IMR-90 (cell line): ENCODE data around the gene CRISPLD2. TPM values are rescaled to one million over a fixed set of nuclear protein-coding genes. Genes with fewer than 3 reads are reported as not detected.

Experiments used
- ATAC-seq: fragments of 200-7000 bp; cut with Tn5 transposase; 2 replicates; pipeline ENCODE4 v1.9.1; 2020; ENCODE audit warnings: low read depth, mild to moderate bottlenecking, moderate library complexity
- BruUV-seq: library from RNA; stranded (reverse); fragments of 400-500 nt; replicated peaks from 2 replicates; lab custom pipeline; 2021; lab: Mats Ljungman, UMichigan
- CTCF ChIA-PET: fragments of 300-600 bp; formaldehyde crosslinking; extraction: SDS; loops from one replicate; lab custom pipeline; 2021; ENCODE audit warnings: antibody characterized with exemption; lab: Yijun Ruan, JAX
- POLR2A ChIA-PET: fragments of 300-600 bp; sonication (Branson Sonifier 250); formaldehyde crosslinking; loops from one replicate; lab custom pipeline; 2022; ENCODE audit warnings: antibody characterized with exemption; ENCODE audit not compliant: unreplicated experiment; lab: Charles Lee
- DNase-seq: peaks from one replicate; pipeline ENCODE4 v3.0.0; 2013
- H2AFZ ChIP-seq: replicated peaks from 2 replicates; pipeline ENCODE3; 2013; ENCODE audit warnings: low read length, mild to moderate bottlenecking; ENCODE audit not compliant: poor library complexity
- H2AK5ac ChIP-seq: 2 replicates; pipeline ENCODE4 v1.6.1; 2013; ENCODE audit warnings: low read depth, low read length, inconsistent platforms
- H2AK9ac ChIP-seq: replicated peaks from 2 replicates; pipeline ENCODE3; 2013; ENCODE audit warnings: mild to moderate bottlenecking, low read depth, low read length, moderate library complexity; ENCODE audit not compliant: poor library complexity
- H2BK120ac ChIP-seq: 2 replicates; pipeline ENCODE4 v1.6.1; 2013; ENCODE audit warnings: low read depth, low read length, inconsistent platforms
- H2BK15ac ChIP-seq: 3 replicates; pipeline ENCODE4 v1.6.1; 2013; ENCODE audit warnings: low read depth, low read length, inconsistent platforms
- H2BK20ac ChIP-seq: 2 replicates; pipeline ENCODE4 v1.6.1; 2013; ENCODE audit warnings: low read depth, mild to moderate bottlenecking, inconsistent platforms, low read length, moderate library complexity
- H2BK5ac ChIP-seq: 2 replicates; pipeline ENCODE4 v1.6.1; 2013; ENCODE audit warnings: mild to moderate bottlenecking, low read depth, low read length, inconsistent platforms; ENCODE audit not compliant: poor library complexity, severe bottlenecking
- H3K14ac ChIP-seq: replicated peaks from 2 replicates; pipeline ENCODE4 v1.6.1; 2013; ENCODE audit warnings: low read depth, low read length, inconsistent platforms
- H3K18ac ChIP-seq: 2 replicates; pipeline ENCODE4 v1.6.1; 2013; ENCODE audit warnings: low read depth, low read length, control low read depth
- H3K23ac ChIP-seq: 2 replicates; pipeline ENCODE4 v1.6.1; 2013; ENCODE audit warnings: low read depth, low read length, inconsistent platforms
- H3K27ac ChIP-seq: 2 replicates; pipeline ENCODE4 v1.5.1; 2013; ENCODE audit warnings: mild to moderate bottlenecking, control low read depth, low read length; ENCODE audit not compliant: insufficient read depth
- H3K27me3 ChIP-seq: 2 replicates; pipeline ENCODE4 v1.6.1; 2013; ENCODE audit warnings: low read length; ENCODE audit not compliant: control insufficient read depth, insufficient read depth
- H3K36me3 ChIP-seq: 2 replicates; pipeline ENCODE4 v1.6.1; 2013; ENCODE audit warnings: low read length, mixed read lengths; ENCODE audit not compliant: control insufficient read depth, insufficient read depth
- H3K4ac ChIP-seq: 2 replicates; pipeline ENCODE4 v1.6.1; 2013; ENCODE audit warnings: low read depth, low read length, inconsistent platforms
- H3K4me1 ChIP-seq: 2 replicates; pipeline ENCODE4 v1.6.1; 2013; ENCODE audit warnings: low read length, mixed read lengths; ENCODE audit not compliant: control insufficient read depth, insufficient read depth
- H3K4me2 ChIP-seq: 2 replicates; pipeline ENCODE4 v1.6.1; 2013; ENCODE audit warnings: low read depth, mild to moderate bottlenecking, control low read depth, low read length, moderate library complexity
- H3K4me3 ChIP-seq: 2 replicates; pipeline ENCODE4 v1.5.1; 2013; ENCODE audit warnings: low read depth, mild to moderate bottlenecking, control low read depth, low read length, moderate library complexity; ENCODE audit not compliant: insufficient read depth
- H3K56ac ChIP-seq: 2 replicates; pipeline ENCODE4 v1.6.1; 2013; ENCODE audit warnings: low read length, inconsistent platforms; ENCODE audit not compliant: insufficient read depth; ENCODE audit errors: extremely low read depth
- H3K79me1 ChIP-seq, 2 experiments: 2 replicates each; pipeline ENCODE4 v1.6.1; 2013; ENCODE audit warnings: low read length in 2 of 2, inconsistent platforms in 1 of 2, low read depth in 1 of 2
- H3K9ac ChIP-seq: 2 replicates; pipeline ENCODE4 v1.6.1; 2013; ENCODE audit warnings: low read depth, low read length, control low read depth
- H3K9me1 ChIP-seq: 2 replicates; pipeline ENCODE4 v1.6.1; 2013; ENCODE audit warnings: low read length, inconsistent platforms; ENCODE audit not compliant: insufficient read depth
- H3K9me3 ChIP-seq: 2 replicates; pipeline ENCODE4 v1.6.1; 2013; ENCODE audit warnings: low read length; ENCODE audit not compliant: control insufficient read depth, insufficient read depth
- H4K20me1 ChIP-seq: 2 replicates; pipeline ENCODE4 v1.6.1; 2013; ENCODE audit warnings: low read length, inconsistent platforms; ENCODE audit not compliant: insufficient read depth
- H4K5ac ChIP-seq: 2 replicates; pipeline ENCODE4 v1.6.1; 2013; ENCODE audit warnings: mild to moderate bottlenecking, low read depth, low read length, control low read depth
- H4K8ac ChIP-seq, 2 experiments: 2 replicates each; pipeline ENCODE4 v1.6.1; 2013; ENCODE audit warnings: low read depth in 2 of 2, low read length in 2 of 2, control low read depth in 1 of 2, inconsistent platforms in 1 of 2
- H4K91ac ChIP-seq: 2 replicates; pipeline ENCODE4 v1.6.1; 2013; ENCODE audit warnings: low read depth, low read length, inconsistent platforms; ENCODE audit not compliant: insufficient read depth
- CEBPB ChIP-seq: IDR thresholded peaks from 2 replicates; pipeline ENCODE4 v1.6.1; 2012; ENCODE audit warnings: low read depth, low read length, improper control_type of control experiment
- CHD1 ChIP-seq: IDR thresholded peaks from 2 replicates; pipeline ENCODE4 v1.6.1; 2012; ENCODE audit warnings: low read depth, low read length, improper control_type of control experiment
- FOS ChIP-seq: fragments of 150-350 bp; IDR thresholded peaks from 2 replicates; pipeline ENCODE4 v1.6.1; 2016; ENCODE audit warnings: low read depth, low read length
- MAZ ChIP-seq: IDR thresholded peaks from 2 replicates; pipeline ENCODE4 v1.6.1; 2012; ENCODE audit warnings: low read depth, mild to moderate bottlenecking, low read length, improper control_type of control experiment, moderate library complexity, borderline replicate concordance
- MXI1 ChIP-seq: IDR thresholded peaks from 2 replicates; pipeline ENCODE4 v1.6.1; 2012; ENCODE audit warnings: low read depth, mild to moderate bottlenecking, low read length, moderate library complexity, borderline replicate concordance
- POLR2A ChIP-seq: IDR thresholded peaks from 2 replicates; pipeline ENCODE4 v1.6.1; 2012; ENCODE audit warnings: mild to moderate bottlenecking, low read depth, low read length
- RAD21 ChIP-seq: IDR thresholded peaks from 2 replicates; pipeline ENCODE4 v1.6.1; 2012; ENCODE audit warnings: low read length, improper control_type of control experiment
- RCOR1 ChIP-seq: IDR thresholded peaks from 2 replicates; pipeline ENCODE4 v1.6.1; 2012; ENCODE audit warnings: mild to moderate bottlenecking, low read length, improper control_type of control experiment; ENCODE audit not compliant: insufficient replicate concordance
- RFX5 ChIP-seq: IDR thresholded peaks from 2 replicates; pipeline ENCODE4 v1.8.0; 2012; ENCODE audit warnings: low read depth, mild to moderate bottlenecking, low read length, moderate library complexity
- WGBS, 2 experiments: methylation state at CpG; one replicate each; pipeline versions ENCODE4 v1.1.5 to v1.1.7; 2013; ENCODE audit warnings: missing lambda C conversion rate in 2 of 2; ENCODE audit not compliant: insufficient read length in 1 of 2; ENCODE audit errors: extremely low coverage in 2 of 2; 5-methylcytosine and 5-hydroxymethylcytosine counted together
- dilution Hi-C: fragments of 300-500 bp; cut with HindIII; formaldehyde crosslinking; loops from one replicate; pipeline ENCODE4 v1.14.3; 2018; ENCODE audit warnings: low sequenced_read_pairs; ENCODE audit not compliant: unreplicated experiment
- in situ Hi-C: fragments of 300-500 bp; cut with MboI; formaldehyde crosslinking; loops from 3 replicates; pipeline ENCODE4 v1.14.3; 2019; ENCODE audit warnings: low sequenced_read_pairs, inconsistent platforms, mixed read lengths
- intact Hi-C: fragments of 100-400 bp; cut with micrococcal nuclease; formaldehyde crosslinking; loops from 2 replicates; pipeline ENCODE4 v1.10.0; 2022
- polyA plus RNA-seq, 3 experiments: library from polyadenylated mRNA; depleted of rRNA; stranded (reverse); fragments of >200 nt; gene quantifications; 2 replicates each; pipeline ENCODE4 v1.2.3, GENCODE V29; 2012; ENCODE audit warnings: low replicate concordance in 1 of 3
- total RNA-seq: library from RNA; depleted of rRNA; stranded (reverse); fragments of >200 nt; gene quantifications from 2 replicates; pipeline ENCODE4 v1.2.3, GENCODE V29; 2012
- TF ChIP-seq, protein P1 (sequence below): fragments of 150-350 bp; IDR thresholded peaks from 2 replicates; pipeline ENCODE4 v1.6.1; 2016; ENCODE audit warnings: low read depth, mild to moderate bottlenecking, low read length, moderate library complexity, borderline replicate concordance
- TF ChIP-seq, protein P2 (sequence below): conservative IDR thresholded peaks from 2 replicates; pipeline ENCODE4 v1.5.1; 2012; ENCODE audit warnings: mild to moderate bottlenecking, low read depth, low read length, improper control_type of control experiment
- TF ChIP-seq, protein P3 (sequence below): fragments of 150-350 bp; IDR thresholded peaks from 2 replicates; pipeline ENCODE4 v1.6.1; 2017; ENCODE audit warnings: mild to moderate bottlenecking, antibody characterized with exemption, low read length, low read depth

Gene CRISPLD2
- total and polyA plus RNA-seq, 2 of the 4 experiments (the other 2 are of a cell fraction) = 23.1 to 37.5 TPM

DNA sequence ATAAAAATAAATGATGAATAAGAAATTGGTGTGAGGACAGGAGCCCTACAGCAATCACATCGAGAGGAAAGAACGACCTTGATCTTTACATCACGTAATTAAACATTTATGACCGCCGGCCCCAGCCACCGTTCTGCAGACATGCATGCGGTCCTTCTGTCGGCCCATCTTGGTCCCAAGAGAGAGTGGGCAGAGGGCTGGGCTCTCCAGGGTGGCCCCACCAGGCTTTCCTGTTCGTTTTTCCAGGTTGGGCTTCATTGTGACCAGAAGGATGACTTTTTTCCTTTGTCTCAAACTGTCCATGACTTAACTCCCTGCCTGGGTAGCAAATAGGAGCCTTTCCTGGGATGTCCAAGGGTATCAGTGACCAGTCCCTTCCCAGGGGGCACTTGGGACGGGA, 3.3 kb upstream of the CRISPLD2 start:
- H3K4ac ChIP-seq = no peak overlapping the region
- peaks cover 10 to 17% of the 10 kb centered on the region in 2 experiments; a peak in 3 of 4 replicates for H3K79me1 ChIP-seq
- intact Hi-C loops = no loop called here
- CTCF ChIA-PET = no interaction called here
- POLR2A ChIA-PET = no interaction called here
- dilution Hi-C loops = no loop called here
- H2BK120ac ChIP-seq = no peak overlapping the region
- no peaks in the 10 kb centered on the region for H3K27me3 ChIP-seq
- WGBS, 2 experiments = 72% methylated on average over 9 of the region's 10 CpGs; no CpG with 5 or more reads in 1 of the 2 experiments
- BruUV-seq = no TSS peak
- H4K20me1 ChIP-seq = peaks cover 15% of the 10 kb centered on the region
- H4K8ac ChIP-seq = no peak overlapping the region
- no peak overlapping the region for H2BK5ac ChIP-seq
- H3K23ac ChIP-seq = no peak overlapping the region
- no peak overlapping the region; the same call in 1 of the 2 replicates for H2AK5ac ChIP-seq
- H3K56ac ChIP-seq = no peak overlapping the region
- H3K4me2 ChIP-seq = no peak overlapping the region
- H3K9me1 ChIP-seq = peaks cover 20% of the 10 kb centered on the region
- no peak overlapping the region for H3K9ac ChIP-seq
- H3K9me3 ChIP-seq = 0 out of 2 replicates have a peak, but pooled peaks cover 4% of the 10 kb centered on the region
- H4K5ac ChIP-seq = no peak overlapping the region
- TF ChIP-seq CHD1 (no peak), RCOR1 (no peak), RFX5 (no peak), MAZ (no peak), POLR2A (no peak), CEBPB (no peak), RAD21 (no peak), FOS (no peak), MXI1 (no peak)
- TF ChIP-seq, protein P1, sequence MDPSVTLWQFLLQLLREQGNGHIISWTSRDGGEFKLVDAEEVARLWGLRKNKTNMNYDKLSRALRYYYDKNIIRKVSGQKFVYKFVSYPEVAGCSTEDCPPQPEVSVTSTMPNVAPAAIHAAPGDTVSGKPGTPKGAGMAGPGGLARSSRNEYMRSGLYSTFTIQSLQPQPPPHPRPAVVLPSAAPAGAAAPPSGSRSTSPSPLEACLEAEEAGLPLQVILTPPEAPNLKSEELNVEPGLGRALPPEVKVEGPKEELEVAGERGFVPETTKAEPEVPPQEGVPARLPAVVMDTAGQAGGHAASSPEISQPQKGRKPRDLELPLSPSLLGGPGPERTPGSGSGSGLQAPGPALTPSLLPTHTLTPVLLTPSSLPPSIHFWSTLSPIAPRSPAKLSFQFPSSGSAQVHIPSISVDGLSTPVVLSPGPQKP = no peak
- TF ChIP-seq, protein P2, sequence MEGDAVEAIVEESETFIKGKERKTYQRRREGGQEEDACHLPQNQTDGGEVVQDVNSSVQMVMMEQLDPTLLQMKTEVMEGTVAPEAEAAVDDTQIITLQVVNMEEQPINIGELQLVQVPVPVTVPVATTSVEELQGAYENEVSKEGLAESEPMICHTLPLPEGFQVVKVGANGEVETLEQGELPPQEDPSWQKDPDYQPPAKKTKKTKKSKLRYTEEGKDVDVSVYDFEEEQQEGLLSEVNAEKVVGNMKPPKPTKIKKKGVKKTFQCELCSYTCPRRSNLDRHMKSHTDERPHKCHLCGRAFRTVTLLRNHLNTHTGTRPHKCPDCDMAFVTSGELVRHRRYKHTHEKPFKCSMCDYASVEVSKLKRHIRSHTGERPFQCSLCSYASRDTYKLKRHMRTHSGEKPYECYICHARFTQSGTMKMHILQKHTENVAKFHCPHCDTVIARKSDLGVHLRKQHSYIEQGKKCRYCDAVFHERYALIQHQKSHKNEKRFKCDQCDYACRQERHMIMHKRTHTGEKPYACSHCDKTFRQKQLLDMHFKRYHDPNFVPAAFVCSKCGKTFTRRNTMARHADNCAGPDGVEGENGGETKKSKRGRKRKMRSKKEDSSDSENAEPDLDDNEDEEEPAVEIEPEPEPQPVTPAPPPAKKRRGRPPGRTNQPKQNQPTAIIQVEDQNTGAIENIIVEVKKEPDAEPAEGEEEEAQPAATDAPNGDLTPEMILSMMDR = no peak
- TF ChIP-seq, protein P3, sequence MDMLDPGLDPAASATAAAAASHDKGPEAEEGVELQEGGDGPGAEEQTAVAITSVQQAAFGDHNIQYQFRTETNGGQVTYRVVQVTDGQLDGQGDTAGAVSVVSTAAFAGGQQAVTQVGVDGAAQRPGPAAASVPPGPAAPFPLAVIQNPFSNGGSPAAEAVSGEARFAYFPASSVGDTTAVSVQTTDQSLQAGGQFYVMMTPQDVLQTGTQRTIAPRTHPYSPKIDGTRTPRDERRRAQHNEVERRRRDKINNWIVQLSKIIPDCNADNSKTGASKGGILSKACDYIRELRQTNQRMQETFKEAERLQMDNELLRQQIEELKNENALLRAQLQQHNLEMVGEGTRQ = no peak
- H2BK15ac ChIP-seq = no peak overlapping the region
- no peak overlapping the region for H3K27ac ChIP-seq
- H2AK9ac ChIP-seq = no peak overlapping the region
- H3K36me3 ChIP-seq = no peaks in the 10 kb centered on the region
- DNase-seq (no peak), ATAC-seq (no peak)
- in situ Hi-C loops = no loop called here
- H3K18ac ChIP-seq = no peak overlapping the region
- no peak overlapping the region for H4K91ac ChIP-seq
- H3K4me1 ChIP-seq = peaks cover 23% of the 10 kb centered on the region
- no peak overlapping the region for H2BK20ac ChIP-seq
- H2AFZ ChIP-seq = no peak overlapping the region
- no peak overlapping the region for H3K14ac ChIP-seq
- H3K4me3 ChIP-seq = no peak overlapping the region
